ENCODE data around the gene TIMM50. TPM values are rescaled to one million over a fixed set of nuclear protein-coding genes. Genes with fewer than 3 reads are reported as not detected.

Gene TIMM50
- total RNA-seq: 62.0 and 74.4 TPM in 2 replicates

DNA sequence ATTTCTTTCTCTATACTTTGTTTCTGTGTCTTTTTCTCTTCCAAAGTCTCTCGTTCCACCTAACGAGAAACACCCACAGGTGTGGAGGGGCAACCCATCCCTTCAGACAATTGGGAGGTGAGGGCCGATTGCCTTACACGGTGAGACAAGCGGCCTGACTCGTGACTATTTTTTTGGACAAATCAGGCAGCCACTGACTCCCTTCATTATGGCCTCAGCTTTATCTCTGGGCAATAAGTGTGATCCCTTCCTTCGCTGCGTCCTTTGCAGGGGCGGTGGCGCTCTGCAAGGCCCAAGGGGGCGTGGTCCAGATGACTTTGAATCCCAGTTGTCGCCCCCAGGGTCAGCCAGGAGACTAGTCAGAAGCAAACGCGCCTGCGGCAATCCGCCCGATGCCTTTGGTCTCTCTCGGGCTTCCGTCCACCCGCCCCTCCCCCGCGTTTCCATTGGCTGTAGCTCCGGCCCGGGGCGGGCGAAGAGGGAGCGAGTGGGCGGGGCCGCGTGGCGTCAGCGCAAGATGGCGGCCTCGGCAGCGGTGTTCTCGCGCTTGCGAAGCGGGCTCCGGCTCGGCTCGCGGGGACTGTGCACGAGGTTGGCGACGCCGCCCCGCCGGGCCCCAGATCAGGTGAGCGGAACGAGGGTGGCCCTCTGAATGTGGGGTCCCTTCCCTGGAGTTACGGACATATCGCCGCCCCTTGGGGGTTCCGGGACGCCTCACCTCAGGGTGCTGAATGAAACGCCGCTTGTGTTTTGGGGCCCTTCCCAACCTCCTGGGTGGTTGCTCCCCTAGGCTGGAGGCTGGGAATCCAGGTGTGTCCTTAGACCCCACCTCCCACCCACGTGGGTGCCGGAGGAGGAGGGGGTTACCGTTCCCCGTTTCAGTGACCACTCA, at the start of gene TIMM50:
Gene TIMM50, plus strand, starts transcription at position 502 of the 892 bp plus-strand sequence. Its CDS starts 16 bp downstream, at position 518.

DNA sequence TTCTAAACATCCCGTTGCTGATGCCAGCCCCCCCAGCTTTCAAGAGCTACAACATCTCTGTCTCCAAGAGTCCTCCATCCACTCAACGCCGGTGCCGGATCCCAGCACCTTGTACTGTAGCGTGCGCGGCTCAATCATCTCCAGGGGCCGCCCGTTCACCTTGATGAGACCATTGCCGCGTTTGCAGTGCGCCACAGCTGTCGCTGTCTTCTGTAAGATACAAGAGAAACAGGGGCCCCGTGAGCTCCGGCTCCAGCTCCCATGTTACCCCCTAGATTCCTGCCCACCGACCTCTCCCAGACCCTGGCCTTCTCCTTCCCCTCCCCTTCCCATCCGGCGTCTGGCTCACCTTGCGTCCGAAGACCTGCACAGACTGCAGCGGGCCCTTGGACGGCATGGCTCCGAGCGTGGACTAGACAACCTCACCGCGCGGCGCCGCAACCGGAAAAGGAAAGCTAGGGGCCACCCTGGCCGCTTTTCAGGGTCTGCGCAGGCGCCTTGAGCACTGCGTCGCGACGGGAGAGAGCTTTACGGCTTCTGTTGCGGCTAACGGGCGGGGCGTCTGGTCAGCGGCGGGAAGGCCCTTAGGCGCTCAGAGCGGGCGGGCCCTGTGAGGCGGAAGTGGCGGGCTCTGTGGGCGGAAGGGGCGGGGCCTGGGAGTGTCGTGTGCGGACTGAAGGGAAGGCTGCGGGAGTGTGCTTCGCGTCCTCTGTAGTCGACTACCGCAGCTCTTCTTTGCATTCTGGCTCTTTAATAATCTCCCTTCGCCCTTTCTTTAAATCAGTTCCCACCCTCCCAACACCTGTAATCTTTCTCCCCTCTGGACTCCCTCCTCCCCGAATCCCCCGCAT, 44.9 kb upstream of the TIMM50 start, which contains the start of gene RPS16:
Gene RPS16, minus strand, starts transcription at position 451 of the 851 bp plus-strand sequence. Its CDS starts 54 bp downstream, at position 397.

DNA sequence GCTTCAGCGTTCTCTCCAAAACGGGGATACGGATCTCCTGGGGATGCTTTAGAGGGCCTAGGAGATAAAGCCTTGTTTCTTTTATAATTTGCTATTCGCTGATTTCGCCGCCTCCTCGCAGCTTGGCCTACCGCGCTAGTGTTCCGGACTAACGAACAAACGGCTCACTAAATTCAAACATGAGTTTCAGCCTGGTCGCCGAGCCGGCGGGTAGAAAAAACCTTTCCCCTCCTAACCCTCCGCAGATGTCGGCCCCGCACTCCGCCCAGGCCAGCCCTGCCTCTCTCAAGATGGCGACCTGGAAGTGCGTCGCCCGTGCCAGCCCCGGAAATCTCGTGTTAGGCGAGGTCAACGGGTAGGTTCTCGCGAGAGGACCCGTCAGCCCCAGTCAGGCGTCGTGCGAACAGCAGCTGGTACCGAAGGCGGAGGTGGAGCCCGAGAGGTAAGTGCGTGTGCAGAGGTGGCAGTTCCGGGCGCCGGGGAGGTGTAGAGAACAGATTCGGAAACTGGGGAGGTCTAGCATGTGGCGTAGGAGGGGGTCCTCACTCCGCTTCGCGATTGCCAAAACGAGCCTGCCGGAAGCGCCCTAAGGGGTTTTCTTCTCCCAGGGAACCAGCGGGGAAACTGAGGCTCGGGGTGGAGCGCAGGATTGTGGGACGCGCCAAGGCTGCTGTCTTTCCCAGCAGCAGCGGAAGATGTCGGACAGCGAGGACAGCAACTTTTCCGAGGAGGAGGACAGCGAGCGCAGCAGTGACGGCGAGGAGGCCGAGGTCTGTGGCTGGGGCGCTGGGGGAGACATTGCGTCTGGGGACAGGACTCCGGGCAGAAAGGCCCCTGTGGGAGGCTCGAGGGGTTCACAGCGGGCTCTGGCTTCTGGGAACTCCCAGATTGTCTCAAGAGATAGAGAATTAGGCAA, 35.2 kb upstream of the TIMM50 start, which contains the start of gene SUPT5H:
Gene SUPT5H, plus strand, starts transcription at position 387 of the 916 bp plus-strand sequence. Its CDS starts 309 bp downstream, at position 696.

GRCh38 chr19:39498798-39499642, 18.4 kb downstream of the TIMM50 start, which contains the start of gene DLL3:
TSS of gene DLL3 (plus strand) at chr19:39498947. CDS start at chr19:39498975, 28 bp downstream.

DNA sequence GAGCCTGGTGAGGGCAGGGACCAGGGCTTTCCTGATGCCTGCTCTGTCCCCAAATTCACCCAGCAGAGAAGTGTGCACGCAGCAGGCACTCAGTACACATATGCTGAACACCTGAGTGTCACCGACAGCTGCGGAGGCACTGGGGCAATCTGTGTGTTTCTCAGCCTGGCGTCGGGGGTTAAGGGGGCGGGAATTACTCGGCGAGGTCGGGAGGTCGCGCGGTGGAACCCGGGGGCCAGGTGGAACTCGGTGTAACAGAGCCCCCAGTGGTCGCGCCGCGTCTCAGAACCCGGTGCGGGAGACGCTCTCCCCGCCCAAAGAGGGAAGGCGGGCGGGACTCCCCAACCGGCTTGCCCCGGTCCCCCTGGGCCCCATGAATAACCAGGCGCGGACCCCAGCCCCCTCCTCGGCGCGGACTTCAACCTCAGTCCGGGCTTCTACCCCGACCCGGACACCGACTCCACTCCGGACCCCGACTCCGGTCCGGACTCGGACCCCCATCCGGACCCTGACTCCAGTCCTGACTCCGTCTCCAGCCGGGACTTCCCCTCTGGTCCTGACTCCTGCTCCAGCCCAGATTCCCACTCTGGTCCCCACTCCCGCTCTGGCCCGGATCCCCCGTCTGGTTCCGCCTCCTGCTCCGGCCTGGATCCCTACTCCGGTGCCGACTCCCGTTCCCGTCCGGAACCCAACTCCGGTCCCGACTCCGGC, 34.4 kb downstream of the TIMM50 start, which contains the start of gene SELENOV:
Gene SELENOV, plus strand, starts transcription at position 300 of the 711 bp plus-strand sequence. Its CDS starts 74 bp downstream, at position 374.

DNA sequence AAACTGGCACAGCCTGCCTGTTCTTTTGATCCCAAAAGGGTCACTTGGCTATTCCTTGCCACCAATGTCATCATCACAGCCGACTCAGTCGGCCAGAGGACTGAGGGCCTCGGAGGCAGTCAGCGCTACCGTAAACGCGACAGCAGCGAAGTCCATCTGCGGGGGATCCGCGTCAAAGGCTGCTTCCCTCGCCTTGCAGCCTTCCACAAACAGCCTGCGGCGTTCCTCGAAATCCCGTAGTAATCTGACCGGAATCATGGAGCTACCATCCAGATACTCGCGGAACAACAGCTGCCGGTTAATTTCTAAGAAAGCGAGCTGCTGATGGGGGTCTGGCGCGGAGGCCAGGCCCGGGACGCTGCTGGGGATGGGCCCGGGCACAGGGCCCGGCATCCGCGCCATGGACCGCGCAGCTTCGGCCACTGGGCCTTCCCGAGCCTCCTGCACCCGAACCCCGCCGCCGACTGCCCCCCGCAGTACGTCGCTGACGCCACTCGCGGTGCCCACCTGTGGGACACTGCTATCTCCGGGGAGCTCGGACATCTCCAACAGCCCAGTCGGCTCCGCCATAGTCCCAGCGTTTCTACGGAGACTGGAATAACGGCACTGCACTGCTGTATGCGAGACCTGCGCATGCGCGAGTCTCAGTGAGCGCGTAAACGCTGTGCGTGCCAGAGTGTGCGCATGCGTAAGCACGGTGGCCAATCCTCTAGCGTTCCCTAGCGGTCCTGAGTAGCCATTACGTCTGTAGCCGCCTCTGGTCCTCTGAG, 51.8 kb downstream of the TIMM50 start, which contains the start of gene EID2B:
Gene EID2B, minus strand, starts transcription at position 620 of the 770 bp plus-strand sequence. Its CDS starts 50 bp downstream, at position 570.

GRCh38 chr19:39539518-39540332, 59.1 kb downstream of the TIMM50 start, which contains the start of gene EID2:
TSS of gene EID2 (minus strand) at chr19:39540161. CDS start at chr19:39540079, 82 bp downstream.

Other genes with a start within 250 kb of the TIMM50 start
- not detected in 2 replicates for gene IFNL3, start 235.8 kb upstream of the TIMM50 start, total RNA-seq
- gene IFNL4, start 232.0 kb upstream of the TIMM50 start, total RNA-seq: not detected in 2 replicates
- not detected in 2 replicates for gene IFNL2, start 212.4 kb upstream of the TIMM50 start, total RNA-seq
- gene IFNL1, start 184.4 kb upstream of the TIMM50 start, total RNA-seq: not detected in 2 replicates
- not detected in 2 replicates for gene LRFN1, start 160.0 kb upstream of the TIMM50 start, total RNA-seq
- 4.4 and 21.8 TPM in 2 replicates for gene GMFG, start 144.8 kb upstream of the TIMM50 start, total RNA-seq
- 45.1 and 55.7 TPM in 2 replicates for gene SAMD4B, start 138.4 kb upstream of the TIMM50 start, total RNA-seq
- 40.2 and 95.3 TPM in 2 replicates for gene PAF1, start 89.7 kb upstream of the TIMM50 start, total RNA-seq
- gene MED29, start 89.5 kb upstream of the TIMM50 start, total RNA-seq: 24.7 and 25.8 TPM in 2 replicates
- 47.3 and 97.1 TPM in 2 replicates for gene ZFP36, start 74.0 kb upstream of the TIMM50 start, total RNA-seq
- 26.2 and 30.3 TPM in 2 replicates for gene PLEKHG2, start 68.2 kb upstream of the TIMM50 start, total RNA-seq
- 1,521 and 1,655 TPM in 2 replicates for gene RPS16, start 44.9 kb upstream of the TIMM50 start, total RNA-seq
- gene SUPT5H, start 35.3 kb upstream of the TIMM50 start, total RNA-seq: 58.1 and 65.3 TPM in 2 replicates
- gene DLL3, start 18.1 kb downstream of the TIMM50 start, total RNA-seq: 0.97 and 2.2 TPM in 2 replicates
- gene SELENOV, start 34.3 kb downstream of the TIMM50 start, total RNA-seq: not detected in 2 replicates
- 1.4 and 2.9 TPM in 2 replicates for gene EID2B, start 52.0 kb downstream of the TIMM50 start, total RNA-seq
- gene EID2, start 59.3 kb downstream of the TIMM50 start, total RNA-seq: 3.8 and 6.8 TPM in 2 replicates
- gene LGALS13, start 121.7 kb downstream of the TIMM50 start, total RNA-seq: not detected in 2 replicates
- not detected in 2 replicates for gene LGALS16, start 175.1 kb downstream of the TIMM50 start, total RNA-seq
- gene LGALS14, start 223.6 kb downstream of the TIMM50 start, total RNA-seq: not detected in 2 replicates